ENCODE data around the gene SEPTIN10.
"Not testable (repeated sequence)": the region's sequence is repeated elsewhere in the genome, so short reads cannot be mapped to it uniquely, and the experiment has no call there.

Gene SEPTIN10

DNA sequence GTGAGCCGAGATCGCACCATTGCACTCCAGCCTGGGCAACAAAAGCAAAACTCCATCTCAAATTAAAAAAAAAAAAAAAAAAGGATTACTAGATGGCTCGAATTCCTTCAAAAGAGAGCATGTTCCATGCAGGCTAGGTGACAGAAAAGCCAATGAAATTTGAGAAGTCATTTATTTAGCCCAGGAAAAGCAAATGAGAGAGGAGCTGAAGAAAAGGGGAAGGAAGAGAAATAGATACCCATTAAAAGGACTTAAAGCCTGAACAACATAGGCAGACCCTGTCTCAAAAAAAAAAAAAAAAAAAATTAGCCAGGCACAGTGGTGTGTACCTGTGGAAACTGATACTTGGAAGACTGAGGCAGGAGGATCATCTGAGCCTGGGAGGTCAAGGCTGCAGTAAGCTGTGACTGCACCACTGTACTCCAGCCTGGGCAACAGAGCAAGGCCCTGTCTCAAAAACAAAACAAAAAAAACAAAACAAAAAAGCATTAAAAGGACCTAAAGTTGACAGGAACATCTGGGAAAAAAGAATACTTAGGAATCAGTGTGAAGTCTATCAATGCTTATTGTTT, 11.1 kb downstream of the SEPTIN10 start:
- no peak for DNase-seq (ENCODE audit: low read depth in 2 of 2)

DNA sequence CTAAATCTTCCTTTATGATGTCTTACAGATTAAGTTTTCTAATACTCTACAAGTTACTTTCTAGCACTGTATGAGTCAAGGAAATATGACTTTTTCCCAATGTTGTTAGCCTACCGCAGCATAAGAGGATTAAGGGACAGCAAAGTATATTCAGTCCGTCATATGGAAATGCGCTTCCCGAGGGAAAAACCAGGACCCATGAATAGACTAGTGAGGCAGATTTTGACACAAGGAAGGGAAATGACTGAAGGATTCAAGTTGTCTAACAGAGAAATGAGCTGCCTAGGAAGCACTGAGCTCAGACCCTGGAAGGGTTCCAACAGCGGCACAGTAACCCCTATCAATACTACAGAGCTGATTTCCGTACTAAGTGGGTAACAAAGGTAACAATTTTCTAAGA, 12.0 kb downstream of the SEPTIN10 start:
- DNase-seq (ENCODE audit: low read depth in 2 of 2): no peak

DNA sequence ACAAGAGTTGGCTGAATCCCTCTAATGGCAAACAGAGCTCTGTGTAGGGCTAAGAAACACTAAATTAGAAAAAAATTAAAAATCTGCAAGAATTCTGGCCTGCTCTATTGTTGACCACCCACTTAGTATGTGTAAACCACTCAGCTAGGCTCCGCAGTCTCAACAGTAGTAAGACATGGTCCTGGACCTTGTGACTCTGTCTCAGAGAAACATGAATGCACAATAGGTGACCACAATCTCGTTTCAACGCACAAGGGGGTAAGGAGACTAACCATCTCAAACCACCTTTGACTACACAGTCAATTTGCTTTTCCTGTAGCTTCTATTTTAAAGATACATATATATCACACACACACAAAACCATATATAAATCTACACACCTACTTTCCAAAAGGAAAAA, 16.5 kb downstream of the SEPTIN10 start:
- no peak for DNase-seq (ENCODE audit: low read depth in 2 of 2)

DNA sequence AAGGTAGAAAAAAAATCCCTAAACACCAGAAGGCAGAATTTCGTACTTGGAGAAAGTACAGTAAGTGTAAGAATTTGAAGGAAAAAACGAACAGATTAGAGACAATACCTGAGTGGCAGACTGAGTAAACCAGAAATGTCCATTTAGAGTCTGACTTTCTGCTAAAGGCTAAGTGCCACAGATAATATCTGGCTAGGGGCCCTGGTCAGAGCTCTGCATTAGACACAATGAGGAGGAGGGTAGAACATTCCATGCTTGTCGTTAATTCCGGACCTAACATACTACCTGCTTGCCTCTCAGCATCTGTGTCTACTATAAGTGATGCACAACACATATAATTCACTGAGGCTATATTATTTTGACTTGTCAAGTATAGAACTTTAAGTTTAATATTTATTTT, 18.1 kb downstream of the SEPTIN10 start:
- DNase-seq (ENCODE audit: low read depth in 2 of 2): no peak

DNA sequence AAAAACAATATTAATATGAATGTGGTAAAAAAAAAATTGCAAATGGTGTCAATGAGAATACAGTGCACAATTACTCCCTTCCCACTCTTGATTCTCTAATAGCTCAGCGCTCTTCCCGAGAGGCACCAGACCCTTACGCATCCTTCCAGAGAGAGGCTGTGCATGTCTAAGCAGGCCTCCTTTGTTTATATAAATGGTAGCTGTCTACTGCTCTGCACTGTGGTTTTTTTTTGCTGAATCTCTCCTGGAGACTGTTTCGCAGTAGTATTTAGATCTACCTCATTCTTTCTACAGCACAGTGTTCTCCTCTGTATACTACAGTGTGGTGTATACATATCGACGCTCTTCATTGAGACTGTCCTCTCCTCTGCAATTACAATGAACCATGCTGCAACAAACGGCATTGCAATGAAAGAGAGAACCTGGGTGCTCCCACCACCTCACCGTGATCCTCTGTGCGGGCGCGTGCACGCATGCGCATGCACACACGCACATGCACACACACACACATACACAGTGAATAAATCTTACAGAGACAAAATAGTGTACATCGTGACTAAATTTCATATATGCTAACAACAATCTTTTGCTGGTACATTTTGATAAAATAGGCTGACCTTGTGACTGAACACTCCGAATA, 19.4 kb downstream of the SEPTIN10 start:
- DNase-seq (ENCODE audit: low read depth in 2 of 2): no peak

DNA sequence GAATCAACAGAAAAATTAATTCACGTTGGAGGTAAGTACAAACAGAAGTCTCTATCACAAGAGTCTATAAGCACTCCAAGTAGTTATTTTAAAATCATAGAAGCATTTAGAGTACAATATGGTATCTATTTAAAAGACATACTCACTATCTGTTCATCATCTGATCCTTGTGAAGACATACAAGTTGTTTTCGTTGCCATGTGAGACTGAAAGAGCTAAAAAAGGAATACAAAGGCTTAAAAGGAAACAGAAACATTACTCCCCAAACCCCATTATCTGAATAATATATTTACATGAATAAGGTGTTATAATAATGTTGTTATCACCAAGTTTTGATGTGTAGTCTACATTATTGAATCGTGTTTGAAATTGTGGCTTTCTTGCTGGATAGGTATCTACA, 20.9 kb downstream of the SEPTIN10 start:
- no peak for DNase-seq (ENCODE audit: low read depth in 2 of 2)

DNA sequence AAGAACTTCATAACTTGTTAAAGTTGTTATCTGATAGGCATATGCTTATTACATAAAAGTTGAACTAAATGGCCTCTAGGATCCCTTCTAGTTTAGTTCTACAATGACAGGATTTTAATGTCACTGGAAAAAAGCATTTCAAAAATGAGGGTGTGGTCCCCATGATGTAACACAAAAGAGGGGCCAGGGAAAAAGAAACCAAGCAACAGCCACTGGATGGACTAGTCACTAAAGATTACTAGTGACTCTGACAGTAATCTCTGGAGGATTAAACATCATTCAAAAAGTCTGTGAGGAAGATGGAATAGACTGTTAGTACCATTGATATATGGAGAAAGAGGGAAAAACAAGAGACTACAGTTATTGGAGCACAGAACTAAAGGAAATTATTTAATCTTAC, 22.6 kb downstream of the SEPTIN10 start:
- DNase-seq (ENCODE audit: low read depth in 2 of 2): no peak

DNA sequence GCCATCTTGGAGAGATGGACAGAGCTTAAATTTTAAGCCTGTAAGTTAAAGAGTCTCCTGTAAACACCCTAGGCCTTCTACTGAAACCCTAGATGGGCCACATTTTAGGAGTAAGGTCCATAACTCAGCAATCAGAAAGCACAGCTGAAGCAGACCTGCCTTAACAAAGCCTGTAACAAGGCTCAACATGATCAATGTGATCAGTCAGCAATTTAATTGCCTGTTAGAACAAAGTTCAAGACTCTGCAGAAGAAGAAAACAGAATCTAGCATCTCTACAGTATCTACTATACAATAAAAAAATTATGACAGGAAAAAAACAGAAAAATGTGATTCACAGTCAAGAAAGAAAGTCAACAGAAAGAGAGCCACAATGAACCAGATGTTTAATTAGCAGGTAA, 27.1 kb downstream of the SEPTIN10 start:
- no peak for DNase-seq (ENCODE audit: low read depth in 2 of 2)

DNA sequence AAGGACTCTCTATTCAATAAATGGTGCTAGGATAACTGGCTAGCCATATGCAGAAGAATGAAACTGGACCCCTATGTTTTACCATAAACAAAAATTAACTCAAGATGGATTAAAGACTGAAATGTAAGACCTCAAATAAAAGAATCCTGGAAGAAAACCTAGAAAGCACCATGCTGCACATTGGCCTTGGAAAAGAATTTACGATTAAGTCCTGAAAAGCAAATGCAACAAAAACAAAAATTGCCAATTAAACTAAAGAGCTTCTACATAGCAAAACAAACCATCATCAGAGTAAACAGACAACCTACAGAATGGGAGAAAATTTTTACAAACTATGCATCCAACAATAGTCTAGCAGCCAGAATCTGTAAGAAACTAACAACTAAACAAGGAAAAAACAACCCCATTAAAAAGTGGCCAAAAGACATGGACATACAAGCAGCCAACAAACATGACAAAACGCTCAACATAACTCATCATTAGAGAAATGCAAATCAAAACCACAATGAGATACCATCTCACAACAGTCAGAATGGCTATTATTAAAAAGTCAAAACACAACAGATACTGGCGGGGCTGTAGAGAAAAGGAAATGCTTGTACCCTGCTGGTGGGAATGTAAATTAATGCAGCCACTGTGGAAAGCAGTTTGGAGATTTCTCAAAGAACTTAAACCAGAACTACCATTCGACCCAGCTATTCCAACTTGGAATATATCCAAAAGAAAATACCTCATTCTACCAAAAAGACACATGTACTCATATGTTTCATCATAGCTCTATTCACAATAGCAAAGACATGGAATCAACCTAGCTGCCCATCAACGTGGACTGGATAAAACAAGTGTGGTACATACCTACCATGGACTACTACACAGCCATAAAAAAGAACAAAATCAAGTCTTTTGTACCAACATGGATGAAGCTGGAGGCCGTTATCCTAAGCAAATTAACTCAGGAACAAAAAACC, 30.6 kb downstream of the SEPTIN10 start:
- DNase-seq (ENCODE audit: low read depth in 2 of 2): no peak

DNA sequence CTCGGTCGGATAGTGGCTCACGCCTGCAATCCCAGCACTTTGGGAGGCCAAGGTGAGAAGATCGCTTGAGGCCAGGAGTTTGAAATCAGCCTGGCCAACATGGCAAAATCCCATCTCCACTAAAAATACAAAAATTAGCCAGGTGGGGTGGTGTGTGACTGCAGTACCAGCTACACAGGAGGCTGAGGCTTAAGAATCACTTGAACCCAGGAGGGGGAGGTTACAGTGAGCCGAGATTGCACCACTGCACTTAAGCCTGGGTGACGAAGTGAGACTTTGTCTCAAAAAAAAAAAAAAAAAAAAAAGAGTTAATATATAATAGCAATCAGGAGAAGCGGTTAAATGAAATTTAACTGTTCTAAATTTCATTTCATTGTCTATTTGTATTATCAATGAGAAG, 36.1 kb downstream of the SEPTIN10 start:
- not testable (repeated sequence) for DNase-seq (ENCODE audit: low read depth in 2 of 2)

DNA sequence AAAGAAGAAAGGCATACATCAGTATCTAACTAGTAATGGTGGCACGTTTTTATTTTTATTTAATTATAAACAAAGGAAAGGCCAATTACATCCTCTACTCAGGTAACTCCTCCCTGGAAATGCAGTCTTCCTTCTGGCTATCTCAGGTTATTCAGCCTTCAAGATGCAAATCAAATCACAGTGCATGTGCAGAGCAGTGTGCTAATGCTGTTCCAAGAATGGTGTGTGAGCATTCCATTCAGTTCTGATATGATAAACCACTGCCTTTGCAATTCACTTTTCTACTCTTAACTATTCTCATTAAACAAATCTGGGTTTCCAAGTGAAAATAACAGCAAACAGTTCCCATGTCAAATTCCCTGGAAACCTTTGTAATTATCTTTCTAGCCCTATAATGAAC, 38.4 kb downstream of the SEPTIN10 start:
- DNase-seq (ENCODE audit: low read depth in 2 of 2): no peak

DNA sequence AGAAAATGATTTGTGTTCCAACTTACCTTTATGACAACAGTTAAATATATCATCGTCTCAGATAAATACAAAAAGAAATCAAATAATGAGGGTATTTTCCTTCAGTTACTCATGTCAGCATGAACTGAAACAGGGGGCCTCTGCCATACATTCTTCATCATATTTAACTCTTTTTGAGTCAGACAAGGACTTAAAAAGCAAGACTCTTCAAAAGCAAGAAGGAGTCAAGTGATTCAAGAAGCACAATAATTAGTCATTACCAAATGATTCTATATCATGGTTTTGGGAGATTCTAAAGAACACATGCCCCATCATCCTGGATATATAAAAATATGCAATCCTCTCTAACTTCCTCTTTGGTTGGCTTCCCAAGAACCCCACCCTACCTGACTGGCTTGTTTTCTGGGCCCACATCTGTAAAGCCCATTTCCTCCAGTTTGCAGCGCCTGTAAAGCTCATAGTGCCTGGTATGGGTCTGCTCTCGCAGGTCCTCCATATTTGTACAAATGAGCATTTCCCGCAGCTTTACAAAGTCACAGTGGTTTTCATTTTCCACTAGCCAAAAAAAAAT, 49.7 kb downstream of the SEPTIN10 start:
- DNase-seq (ENCODE audit: low read depth in 2 of 2): no peak

DNA sequence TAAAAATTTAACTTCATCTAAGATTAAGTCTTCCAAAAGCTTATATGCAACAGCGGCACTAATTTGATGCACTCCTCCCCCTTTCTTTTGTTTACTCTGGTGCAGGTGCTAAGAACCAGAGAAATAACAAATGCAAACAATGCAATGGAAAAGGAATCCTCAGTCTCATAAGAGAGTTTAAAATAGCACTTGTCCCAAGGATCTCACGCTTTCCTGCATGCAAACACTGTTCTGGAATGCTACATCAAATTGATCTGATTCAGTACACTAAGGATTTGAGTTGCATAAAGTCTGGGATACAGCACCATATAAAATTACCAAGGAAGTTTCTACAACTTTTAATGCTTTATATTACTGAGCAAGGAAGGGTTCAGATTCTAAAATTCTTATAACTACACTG, 50.5 kb downstream of the SEPTIN10 start:
- no peak for DNase-seq (ENCODE audit: low read depth in 2 of 2)

DNA sequence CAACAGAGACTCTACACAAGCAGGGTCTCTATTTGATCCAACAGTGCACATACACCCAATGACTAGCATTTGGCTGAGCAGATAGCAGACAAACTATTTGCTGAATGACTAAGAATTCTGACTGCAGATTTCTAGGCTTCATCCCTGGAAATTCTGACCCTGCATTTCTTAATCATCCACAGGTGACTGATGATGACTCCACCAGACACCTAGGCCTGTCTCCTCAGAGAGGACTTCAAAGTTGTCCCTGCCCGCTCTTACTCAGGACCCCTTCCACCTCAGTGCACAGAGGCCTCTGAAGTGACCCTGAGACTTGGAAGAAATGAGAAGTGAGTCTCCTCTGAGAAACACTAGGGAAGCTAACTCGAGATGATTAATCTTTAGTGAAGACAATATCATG, 51.3 kb downstream of the SEPTIN10 start:
- no peak for DNase-seq (ENCODE audit: low read depth in 2 of 2)

DNA sequence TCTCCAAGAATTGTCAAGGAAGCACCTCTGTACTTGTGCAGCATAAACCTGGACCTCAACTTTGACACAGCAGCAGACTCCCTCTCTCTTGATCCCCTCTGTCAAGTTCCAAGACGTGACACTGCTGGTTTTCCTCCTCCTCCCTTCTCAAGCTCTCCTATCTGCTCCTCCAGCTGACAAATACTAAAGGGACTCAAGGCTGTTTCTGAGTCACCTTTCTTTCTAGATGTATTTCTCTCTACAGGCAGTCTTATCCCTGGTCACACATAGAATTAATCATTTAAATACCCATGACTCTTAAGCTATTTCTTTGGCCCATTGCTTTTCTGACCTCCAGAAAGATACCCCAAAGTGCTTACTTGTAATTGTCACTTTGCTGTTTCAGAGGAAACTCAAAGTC, 53.5 kb downstream of the SEPTIN10 start:
- DNase-seq (ENCODE audit: low read depth in 2 of 2): no peak

DNA sequence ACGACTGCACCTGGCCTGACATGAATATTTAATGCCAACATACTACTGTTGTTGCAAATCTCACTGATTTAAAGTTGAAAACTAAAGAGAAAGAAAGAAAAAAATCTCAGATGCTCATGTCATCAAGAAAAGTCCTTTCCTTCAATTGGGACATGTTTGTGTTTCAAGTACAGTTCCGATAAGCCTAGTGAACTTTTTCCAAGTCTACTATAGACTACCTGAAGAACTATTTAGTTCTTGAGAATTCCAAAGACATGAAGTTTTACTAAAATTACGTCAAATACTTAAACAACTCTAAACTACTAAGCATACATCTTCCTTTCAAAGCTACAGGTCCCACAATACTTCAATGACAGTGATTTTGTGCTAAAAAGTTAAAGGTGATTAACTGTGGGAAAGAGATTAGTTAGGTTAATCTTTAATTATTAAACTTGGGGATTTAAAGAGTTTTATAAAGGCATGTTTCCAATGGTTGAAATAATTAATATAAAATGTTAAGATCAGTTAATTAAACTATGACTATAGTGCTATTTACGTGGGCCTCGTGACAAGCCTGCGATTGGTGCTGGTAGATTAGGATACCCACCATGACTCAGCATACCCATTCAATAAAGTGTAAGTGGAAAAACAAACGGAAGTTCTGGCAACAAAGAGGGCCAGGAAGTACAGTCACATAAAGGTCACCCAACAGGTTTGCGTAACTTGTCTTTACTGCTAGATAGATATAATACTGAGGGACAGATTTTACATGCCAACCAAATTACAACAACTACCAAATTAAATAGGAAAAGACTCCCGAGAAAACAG, 55.5 kb downstream of the SEPTIN10 start:
- DNase-seq (ENCODE audit: low read depth in 2 of 2): no peak

DNA sequence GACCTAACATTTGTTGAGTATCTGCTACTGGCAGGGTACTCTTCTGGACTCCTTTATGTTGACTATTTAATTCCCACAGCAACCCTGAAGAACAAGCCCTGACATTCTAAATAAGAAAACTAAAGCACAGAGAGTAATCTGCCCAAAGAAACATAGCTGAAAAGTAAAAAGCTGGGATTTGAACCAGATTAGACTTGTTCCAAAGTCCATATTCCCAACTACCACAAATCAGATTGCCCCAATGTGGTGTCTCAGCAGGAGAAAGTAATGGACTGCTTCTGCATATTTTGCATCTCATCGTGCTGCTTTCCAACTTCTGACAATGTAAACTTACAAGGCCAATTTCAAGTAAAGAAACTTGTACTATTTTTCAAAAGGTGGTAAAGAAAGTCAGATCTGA, 56.5 kb downstream of the SEPTIN10 start:
- no peak for DNase-seq (ENCODE audit: low read depth in 2 of 2)

DNA sequence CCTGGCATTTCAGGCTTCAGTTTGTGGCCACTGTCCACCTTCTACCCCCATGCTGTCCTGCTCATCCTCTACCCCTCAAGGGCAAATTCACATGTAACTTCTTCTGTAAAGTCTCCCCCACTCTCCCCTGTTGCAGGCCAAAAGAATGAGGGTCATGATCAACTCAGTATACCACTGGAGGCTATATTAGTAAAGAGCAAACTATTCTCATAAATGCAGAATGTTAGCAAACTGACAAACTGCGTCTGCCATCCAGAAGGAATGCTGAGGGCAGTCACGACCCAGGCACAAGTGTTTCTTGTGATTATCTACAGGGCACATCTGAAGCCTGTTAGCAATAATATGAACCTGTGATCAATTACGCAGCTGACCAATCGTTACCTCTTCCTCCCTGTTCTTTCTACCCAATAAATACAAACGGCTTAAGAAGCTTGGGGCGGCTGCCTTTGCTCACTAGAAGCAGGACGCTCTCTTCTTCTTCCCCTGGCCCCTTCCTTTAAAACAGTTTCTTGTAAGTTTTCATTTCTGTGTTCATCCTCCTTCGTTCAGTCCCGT, 58.3 kb downstream of the SEPTIN10 start:
- no peak for DNase-seq (ENCODE audit: low read depth in 2 of 2)

DNA sequence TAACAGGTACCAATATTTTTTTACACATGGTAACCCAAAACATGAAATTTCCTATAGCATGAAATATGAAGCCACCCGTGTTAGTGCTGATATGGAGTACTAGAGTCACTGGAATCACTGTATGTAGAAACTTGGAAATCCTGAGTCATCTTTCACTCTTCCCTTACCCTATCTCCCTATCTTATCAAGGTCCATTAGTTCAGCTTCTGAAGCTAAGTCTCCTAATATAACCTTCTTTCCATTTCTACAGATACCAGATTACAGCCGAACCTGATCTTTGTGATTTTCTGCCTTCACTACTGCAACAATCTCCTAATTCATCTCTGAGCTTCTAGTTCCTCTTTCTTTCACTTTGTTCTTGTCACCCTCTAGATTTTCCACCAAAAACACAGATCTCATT, 59.0 kb downstream of the SEPTIN10 start:
- DNase-seq (ENCODE audit: low read depth in 2 of 2): no peak

DNA sequence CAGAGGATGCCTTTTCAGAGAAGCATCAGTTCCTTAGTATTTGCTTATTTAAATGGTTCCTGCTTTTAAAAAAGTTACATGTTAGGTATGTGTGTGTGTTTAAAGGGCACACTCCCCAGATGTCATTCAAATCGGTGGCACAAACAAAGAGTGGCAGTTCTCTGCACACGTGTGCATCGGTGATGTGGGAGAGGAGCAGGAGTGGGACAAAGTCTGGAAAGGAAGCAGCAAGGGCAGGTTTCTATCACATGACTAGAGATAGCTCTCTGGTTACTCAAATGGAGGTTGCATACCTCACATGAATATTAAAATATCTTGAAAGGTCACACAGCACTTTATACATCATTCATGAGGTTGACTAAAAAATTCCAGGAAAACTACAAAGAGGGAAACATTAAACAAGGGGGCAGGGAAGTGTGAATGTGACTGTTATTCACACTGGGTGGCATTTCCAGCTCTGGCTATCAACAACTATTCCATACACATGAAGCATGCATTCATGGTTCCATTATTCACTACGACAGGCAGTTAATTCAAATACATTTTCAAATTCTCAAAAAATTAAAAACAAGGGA, 64.7 kb downstream of the SEPTIN10 start:
- DNase-seq (ENCODE audit: low read depth in 2 of 2): no peak

DNA sequence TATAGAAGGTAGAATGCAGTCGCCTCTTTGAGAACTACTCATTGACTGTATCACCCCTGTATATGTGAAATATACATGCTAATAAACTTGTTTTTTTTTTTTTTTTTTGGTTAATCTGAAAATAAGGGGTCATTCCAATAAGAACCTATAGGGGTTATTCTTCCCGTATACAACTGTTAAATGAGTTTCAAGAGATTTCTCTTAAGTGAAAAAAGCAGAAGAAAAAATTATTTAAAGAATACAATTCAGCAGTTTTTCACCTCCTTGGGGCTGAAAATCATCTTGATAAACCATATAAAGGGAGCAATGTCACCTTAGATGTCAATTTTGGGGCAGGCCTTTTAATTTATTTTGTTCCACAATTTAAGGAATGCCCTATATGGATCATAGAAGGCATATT, 66.5 kb downstream of the SEPTIN10 start:
- no peak for DNase-seq (ENCODE audit: low read depth in 2 of 2)
